ENCODE data around the gene OSR1.
"Not testable (repeated sequence)": the region's sequence is repeated elsewhere in the genome, so short reads cannot be mapped to it uniquely, and the experiment has no call there.

OSR1 gene

DNA sequence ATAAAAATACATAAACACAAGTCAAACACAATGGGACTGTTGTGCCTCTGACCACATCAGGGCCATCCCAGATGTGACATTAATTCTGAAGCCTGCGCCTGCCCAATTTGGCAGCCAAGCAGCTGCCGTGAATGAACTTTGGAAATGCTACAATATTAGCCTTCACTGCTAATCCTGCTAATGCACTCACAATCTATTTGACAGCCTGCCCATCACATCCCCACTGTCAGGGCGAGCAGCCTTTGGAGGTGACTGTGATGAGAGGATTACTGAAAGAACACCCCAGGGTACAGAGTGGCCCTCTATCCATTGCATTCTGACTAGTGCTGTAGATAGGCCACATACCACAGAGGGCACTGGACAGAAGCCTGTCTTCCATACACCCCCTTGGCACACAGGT, 21.6 kb downstream of the OSR1 start:
- in situ Hi-C loops (cut with MboI; ENCODE audit: low sequenced_read_pairs) = no loop called here

DNA sequence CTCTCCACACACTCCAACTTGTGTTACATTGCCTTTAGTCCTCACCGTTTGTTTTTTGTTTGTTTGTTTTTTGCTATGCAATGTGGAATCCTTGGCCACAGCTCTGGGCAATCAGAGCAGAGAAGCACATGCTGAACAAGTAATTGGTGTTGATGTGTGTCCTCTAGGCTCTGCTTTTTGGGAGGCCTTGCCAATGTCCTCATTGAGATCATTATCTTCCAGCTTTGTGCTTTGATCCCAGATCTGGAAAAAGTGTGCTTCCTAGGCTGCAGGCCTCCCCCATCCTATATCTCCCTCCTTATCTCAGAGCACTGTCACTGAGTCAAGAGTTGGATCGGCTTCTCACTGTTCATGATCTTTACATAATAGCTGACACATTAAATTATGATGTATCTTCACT, 25.9 kb downstream of the OSR1 start:
- in situ Hi-C loops (cut with MboI; ENCODE audit: low sequenced_read_pairs) = no loop called here

DNA sequence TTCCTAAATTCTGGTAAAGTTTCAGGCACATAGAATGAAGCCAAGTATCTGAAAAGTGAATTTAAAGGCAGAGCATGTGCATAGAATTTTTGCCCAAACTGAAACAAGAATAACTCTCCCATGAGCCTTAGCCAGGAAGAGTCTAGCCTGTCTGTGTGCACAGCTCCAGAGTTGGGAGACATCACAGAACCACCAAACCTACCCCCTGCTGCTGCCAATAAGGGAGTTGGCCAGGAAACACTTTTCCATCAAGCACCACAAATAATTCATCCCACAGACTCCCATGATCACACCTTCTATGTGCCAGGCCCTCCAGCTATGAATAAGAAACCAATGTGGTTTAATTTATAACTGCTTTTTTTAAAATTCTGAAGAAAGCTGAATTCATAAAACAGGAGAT, 27.0 kb downstream of the OSR1 start:
- in situ Hi-C loops (cut with MboI; ENCODE audit: low sequenced_read_pairs) = no loop called here

DNA sequence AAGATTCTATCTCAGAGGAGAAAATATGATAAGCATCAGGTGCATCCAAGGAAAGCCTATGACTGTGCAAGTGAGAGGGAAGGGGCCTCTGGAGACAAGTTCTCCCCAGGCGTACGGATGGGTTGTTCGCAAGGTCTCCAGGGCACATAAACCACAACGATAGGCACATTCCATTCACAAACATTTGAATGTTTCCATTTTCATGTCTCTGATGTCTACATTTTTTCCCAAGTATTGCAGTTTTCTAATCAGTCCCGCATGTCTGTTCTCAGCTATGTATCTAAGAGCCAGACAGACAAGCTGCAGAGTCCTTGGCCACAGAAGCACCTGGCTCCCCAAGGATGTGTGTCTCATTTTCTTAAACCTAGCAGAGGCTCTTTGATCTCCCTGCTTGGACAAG, 28.0 kb downstream of the OSR1 start:
- in situ Hi-C loops (cut with MboI; ENCODE audit: low sequenced_read_pairs) = no loop called here

DNA sequence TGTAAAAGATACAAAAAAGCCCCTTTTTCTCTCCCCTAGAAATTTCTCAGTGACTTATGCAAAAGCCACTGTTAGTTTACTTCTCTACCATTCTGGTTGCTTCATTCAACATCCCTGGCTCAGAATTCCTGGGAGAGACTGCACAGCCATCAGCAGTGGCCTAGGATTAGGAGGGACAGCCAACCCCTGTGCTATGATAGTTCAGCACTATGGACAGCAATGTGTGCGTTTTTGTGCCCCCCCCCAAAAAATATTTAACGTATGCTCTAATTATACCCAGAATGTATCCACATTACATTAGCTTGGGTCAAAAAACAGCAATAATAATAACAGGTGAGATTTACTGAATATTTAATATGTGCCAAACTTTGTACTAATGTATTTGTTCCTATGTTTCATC, 29.0 kb downstream of the OSR1 start:
- in situ Hi-C loops (cut with MboI; ENCODE audit: low sequenced_read_pairs) = no loop called here

DNA sequence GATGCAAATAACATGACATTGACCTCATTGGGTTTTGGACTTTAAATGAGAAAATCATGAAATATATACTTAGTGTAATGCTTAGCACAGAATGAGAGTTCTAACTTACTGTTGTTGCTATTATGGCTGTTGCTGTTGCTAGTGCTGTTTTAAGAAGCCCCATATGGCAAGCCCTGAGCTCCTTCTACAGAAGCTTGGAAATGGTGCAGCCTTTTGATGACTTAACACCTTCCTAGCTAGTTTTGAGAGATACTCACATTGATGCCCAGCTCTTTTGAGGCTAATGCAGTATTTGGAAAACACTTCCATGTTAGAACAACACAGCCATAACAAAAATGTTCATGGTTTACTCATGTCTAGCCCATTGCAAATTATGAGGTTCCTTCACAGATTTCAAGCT, 30.9 kb downstream of the OSR1 start:
- in situ Hi-C loops (cut with MboI; ENCODE audit: low sequenced_read_pairs) = no loop called here

DNA sequence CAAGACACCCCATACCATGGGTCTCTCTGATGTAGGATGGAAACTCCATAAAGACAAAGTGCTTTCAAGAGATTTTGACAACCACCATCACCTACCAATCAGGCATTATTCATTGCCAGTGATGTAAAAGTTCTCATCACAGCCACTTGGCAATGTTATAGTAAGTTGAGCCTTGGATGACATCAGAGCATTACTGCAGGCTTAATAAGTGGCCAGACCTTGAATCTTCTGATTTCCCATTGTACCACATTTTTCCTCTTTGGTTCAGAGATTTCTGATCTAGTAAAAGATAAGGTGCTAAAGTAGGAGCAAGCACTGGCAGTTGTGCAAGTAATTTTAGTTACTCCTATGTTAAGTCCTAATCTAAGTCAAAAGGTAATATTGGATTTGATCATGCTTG, 36.5 kb downstream of the OSR1 start:
- in situ Hi-C loops (cut with MboI; ENCODE audit: low sequenced_read_pairs) = no loop called here

DNA sequence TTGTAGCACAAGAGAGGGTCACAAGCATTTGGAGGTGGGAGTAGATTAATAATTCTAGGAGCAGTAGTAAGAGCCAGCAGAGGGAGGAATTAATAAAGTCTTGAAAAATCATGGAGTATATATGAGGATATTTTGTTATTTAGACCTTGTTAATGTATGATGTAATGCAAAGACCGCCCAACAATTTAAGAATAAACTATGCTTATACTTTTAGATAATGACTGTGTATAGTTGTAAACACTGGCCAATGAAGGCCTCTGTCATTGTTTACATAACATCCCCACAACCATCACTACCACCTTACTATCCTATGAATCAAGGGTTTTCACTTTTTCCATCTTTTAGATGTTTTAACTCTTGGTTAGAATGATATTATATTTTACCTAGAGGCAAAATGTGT, 37.6 kb downstream of the OSR1 start:
- in situ Hi-C loops (cut with MboI; ENCODE audit: low sequenced_read_pairs) = no loop called here

DNA sequence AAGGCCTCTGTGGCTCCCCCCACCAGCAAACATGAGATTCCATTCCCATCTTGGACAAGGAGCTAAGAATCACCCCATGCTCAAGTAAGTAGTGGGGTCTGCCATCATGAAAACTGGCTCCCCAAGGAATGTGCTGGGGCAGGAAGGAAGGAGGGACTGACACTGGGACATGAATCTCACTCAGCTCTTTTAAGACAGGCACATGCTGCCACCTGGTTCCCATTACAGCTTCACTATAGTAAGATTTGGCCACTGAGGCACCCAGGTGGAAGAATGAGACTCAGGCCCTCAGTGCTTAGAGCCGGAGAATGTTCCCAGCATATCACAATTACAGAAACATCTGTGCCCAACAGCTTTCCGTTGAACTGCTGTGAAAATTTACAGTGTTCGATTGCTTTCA, 38.7 kb downstream of the OSR1 start:
- in situ Hi-C loops (cut with MboI; ENCODE audit: low sequenced_read_pairs) = no loop called here

DNA sequence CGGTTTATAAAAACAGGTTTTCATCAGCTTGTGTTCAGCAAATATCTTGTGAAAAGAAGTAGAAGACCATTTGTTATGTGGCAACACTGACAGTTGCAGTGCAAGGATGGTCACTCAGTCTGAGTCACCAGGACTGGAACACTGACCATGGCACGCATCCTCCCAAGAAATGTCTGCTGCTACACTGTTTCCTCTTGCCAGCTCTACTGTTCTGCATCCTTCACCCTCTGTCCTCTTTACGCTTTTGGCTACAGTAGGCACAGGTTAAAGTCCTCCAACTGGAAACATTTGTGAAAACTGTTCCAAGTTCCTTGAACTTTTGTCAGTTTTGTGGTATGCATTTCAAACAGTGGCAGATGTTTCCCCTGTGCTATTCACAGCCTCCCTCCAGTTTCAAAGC, 39.4 kb downstream of the OSR1 start:
- in situ Hi-C loops (cut with MboI; ENCODE audit: low sequenced_read_pairs) = no loop called here

DNA sequence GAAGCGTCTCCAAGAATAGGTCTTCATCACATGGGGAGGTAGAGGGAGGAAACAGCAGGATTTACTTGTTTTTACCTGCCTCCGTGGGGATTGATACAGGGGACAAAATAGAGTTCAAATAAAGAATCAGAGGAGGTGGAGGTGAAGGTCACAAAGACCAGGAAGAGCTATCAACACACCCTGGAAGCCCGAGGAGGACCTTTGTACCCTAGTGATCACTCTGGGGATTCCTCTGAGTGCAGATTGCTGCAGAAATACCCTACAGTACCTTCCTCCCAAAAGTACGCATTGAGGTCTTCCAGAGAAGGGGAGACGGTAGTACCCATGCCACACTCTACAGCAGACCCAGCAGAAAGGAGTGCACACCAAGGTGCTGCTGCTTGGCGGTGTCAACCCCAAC, 44.9 kb downstream of the OSR1 start:
- in situ Hi-C loops (cut with MboI; ENCODE audit: low sequenced_read_pairs) = no loop called here

DNA sequence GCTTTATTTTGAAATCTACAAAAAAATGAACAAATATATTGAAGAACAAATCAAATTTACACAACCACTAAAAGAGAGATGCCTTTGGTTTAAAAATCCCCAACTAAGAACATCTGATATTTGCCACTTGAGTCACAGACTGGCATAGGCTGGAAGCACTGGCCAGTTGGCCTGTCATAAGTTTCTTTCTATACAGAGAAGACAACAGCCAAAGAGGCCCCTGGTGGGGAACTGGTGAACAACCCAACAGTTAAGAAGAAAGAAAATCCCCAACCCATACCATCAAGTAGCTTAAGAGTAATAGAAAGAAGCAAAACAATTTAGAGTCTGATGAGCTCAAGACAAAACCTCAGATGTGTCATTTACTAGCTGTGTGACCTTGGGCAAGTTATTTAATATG, 45.5 kb downstream of the OSR1 start:
- in situ Hi-C loops (cut with MboI; ENCODE audit: low sequenced_read_pairs) = no loop called here

DNA sequence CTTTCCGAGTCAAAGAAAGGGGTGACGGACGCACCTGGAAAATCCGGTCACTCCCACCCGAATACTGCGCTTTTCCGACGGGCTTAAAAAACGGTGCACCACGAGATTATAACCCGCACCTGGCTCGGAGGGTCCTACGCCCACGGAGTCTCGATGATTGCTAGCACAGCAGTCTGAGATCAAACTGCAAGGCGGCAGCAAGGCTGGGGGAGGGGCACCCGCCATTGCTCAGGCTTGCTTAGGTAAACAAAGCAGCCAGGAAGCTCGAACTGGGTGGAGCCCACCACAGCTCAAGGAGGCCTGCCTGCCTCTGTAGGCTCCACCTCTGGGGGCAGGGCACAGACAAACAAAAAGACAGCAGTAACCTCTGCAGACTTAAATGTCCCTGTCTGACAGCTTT, 52.4 kb downstream of the OSR1 start:
- in situ Hi-C loops (cut with MboI; ENCODE audit: low sequenced_read_pairs) = not testable (repeated sequence)

DNA sequence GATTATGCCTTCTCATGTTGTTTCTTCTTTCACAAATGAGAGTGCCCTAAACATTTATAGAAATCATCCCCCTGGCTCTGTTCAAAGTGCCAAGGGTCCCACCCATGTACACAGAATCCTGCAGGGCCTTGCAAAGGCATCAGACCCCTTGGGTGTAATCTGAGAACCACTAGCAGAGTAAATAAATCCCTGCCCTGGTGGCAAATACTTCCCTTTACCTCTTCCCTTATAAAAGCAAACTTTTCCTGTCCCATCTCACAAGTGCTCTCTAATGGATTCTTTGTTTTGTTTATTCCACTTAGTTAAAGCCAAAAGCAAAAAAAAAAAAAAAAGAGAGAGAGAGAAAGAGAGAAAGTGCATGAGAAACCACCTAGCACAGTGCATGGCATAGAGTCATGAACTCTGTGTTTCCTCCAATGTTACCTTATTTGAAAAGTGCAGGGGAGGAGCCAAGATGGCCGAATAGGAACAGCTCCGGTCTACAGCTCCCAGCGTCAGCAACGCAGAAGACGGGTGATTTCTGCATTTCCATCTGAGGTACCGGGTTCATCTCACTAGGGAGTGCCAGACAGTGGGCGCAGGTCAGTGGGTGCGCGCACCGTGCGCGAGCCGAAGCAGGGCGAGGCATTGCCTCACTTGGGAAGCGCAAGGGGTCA, 52.9 kb downstream of the OSR1 start:
- in situ Hi-C loops (cut with MboI; ENCODE audit: low sequenced_read_pairs) = not testable (repeated sequence)

DNA sequence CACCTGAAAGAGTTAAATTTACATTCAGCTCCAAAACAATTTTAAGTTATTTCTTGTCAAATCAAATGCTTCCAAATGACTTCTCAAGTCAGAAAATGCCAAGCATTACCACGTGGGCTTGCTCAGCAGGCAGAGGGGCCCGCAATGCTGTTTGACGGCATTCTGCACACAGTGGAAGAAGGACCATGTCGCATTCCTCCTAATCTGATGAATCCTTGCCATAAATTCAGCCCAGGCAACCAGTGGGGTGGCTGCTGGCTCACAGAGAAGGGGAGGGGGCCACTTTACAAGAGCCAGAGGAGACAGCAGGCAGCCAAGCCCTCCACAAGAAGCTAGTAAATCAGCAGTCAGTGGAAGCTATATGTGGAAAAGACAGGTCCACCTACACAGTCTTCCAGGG, 56.7 kb downstream of the OSR1 start:
- in situ Hi-C loops (cut with MboI; ENCODE audit: low sequenced_read_pairs) = no loop called here
